AG09309 (cell line): ENCODE measurements around the gene KLC1.

Experiments
- DNase-seq: peaks from one replicate; pipeline ENCODE4 v3.0.0-alpha.2; 2010; ENCODE audit warnings: low read depth
- H3K4me3 ChIP-seq: 2 replicates; pipeline ENCODE4 v1.5.1; 2011; ENCODE audit warnings: mild to moderate bottlenecking, low read depth, low read length, moderate library complexity; ENCODE audit not compliant: control insufficient read depth
- TF ChIP-seq, protein P1 (sequence below): IDR thresholded peaks from 2 replicates; pipeline ENCODE4 v1.5.1; 2011; ENCODE audit warnings: mild to moderate bottlenecking, low read depth, low read length, inconsistent platforms; ENCODE audit not compliant: insufficient read depth, control insufficient read depth; ENCODE audit errors: missing control alignments

Gene KLC1

DNA sequence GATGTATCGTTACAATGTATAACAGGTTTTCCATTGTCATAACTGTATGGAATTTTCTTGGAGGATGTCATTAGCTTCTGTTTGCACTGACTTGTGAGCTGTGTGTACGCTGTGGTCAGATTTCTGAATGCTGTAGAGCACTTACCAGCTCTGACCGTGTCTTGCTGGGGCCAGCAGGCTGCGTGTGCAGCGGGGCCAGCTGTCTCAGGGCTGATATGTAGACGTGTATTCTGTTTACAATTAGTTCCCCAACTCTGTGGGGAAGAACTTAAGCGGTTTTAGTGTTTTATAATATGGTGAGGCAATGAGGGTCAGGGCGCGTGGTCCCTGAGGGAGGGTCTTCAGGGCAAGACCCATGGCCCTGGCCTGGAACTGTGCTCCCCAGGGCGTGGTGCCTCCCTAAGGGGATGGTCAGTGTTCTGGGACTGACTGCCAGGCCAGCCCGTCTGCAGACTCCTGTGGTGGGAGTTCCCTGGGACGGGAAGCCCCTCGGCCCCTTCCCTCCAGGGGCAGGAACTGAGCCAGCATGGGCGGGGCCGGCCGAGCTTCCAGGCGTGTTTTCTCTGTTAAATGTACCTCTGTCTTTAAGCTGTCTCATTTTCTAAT lies 67.6 kb downstream of the KLC1 start:
- H3K4me3 ChIP-seq: no peak overlapping the region
- TF ChIP-seq, protein P1, sequence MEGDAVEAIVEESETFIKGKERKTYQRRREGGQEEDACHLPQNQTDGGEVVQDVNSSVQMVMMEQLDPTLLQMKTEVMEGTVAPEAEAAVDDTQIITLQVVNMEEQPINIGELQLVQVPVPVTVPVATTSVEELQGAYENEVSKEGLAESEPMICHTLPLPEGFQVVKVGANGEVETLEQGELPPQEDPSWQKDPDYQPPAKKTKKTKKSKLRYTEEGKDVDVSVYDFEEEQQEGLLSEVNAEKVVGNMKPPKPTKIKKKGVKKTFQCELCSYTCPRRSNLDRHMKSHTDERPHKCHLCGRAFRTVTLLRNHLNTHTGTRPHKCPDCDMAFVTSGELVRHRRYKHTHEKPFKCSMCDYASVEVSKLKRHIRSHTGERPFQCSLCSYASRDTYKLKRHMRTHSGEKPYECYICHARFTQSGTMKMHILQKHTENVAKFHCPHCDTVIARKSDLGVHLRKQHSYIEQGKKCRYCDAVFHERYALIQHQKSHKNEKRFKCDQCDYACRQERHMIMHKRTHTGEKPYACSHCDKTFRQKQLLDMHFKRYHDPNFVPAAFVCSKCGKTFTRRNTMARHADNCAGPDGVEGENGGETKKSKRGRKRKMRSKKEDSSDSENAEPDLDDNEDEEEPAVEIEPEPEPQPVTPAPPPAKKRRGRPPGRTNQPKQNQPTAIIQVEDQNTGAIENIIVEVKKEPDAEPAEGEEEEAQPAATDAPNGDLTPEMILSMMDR: no peak
- DNase-seq: no peak

DNA sequence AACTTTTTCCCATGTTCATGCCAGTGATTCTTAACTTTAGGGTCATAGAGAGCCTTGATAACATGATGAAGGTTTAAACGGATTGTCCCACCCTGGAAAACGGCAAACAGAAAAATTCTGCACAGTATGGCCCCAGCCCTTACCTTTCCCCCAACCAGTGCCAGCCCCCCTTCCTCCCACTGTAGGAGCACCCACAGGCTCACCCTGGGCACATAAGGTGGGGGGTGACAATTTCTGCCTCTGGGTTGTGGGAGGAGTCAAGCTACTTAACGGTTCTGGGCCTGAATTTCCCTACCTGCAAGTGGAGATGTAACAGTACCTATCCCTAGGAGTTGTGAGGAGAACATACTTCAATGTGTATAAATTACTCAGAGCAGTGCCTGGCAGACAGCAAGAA lies 68.2 kb downstream of the KLC1 start:
- no peak for DNase-seq
- TF ChIP-seq, protein P1: no peak
- H3K4me3 ChIP-seq: no peak overlapping the region

- DNase-seq: no peak
- TF ChIP-seq, protein P1: no peak
- H3K4me3 ChIP-seq: no peak overlapping the region
Observed at GRCh38 chr14:103697603-103698379, 68.8 kb downstream of the KLC1 start.

DNA sequence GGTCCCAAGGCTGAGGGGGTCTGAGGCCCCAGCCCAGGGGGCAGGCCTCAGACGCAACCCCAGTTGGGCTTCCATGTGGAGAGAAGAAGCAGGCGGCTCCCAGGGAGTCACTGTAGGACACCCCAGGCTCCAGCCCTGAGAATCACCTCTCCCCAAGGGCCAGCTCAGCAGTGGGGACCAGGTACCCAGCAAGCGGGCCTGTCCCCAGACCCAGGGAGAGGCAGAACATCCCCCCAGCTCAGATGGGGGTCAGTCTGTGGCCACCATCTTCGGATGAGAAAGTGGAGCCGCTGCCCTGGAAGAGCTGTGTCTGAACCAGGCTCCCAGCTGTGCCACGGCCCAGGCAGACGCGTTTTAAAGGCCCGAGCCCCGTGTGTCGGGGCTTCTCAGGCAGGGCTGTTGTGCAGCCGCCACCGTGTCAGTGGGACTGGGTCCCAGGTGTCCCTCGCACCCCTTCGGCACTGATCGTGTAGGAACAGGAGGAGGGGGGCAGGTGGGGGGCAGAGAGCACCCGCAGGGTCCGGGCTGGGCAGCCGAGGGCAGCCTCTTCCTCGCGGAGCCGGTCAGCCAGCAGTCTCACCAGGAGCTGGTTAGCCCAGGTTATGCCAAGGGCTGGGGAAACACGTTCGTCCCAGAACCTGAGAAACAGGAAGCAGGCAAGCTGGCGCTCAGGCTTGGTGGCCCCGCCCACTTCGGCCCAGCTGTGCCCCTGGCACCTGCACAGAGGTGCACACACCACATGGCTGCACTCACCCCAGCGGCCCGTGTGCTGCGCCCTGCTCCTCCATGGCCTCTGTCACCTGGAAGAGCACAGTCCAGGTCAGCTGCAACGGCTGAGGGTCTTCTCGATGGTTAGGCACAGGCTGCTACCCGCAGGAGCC lies 69.6 kb downstream of the KLC1 start:
- DNase-seq: no peak
- H3K4me3 ChIP-seq: no peak overlapping the region
- TF ChIP-seq, protein P1: no peak

DNA sequence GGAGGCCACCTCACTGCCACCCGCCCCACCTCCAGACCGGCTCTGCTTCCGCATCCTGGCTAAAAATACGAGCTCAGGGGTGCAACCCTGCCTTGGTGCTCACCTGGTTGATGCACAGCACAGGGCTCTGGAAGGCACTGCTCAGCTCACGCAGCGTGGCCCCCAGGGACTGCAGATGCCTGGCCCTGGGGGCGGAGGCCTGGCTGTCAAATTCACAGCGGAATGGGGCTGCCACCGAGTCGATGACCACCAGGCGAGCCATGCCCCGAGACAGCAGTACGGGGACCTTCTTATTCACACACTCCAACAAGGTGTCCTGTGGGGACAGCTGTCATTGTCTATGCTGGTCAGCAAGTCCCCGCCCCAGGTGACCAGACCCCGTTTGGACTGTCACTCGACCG lies 70.2 kb downstream of the KLC1 start:
- H3K4me3 ChIP-seq: no peak overlapping the region
- TF ChIP-seq, protein P1: no peak
- DNase-seq: no peak

DNA sequence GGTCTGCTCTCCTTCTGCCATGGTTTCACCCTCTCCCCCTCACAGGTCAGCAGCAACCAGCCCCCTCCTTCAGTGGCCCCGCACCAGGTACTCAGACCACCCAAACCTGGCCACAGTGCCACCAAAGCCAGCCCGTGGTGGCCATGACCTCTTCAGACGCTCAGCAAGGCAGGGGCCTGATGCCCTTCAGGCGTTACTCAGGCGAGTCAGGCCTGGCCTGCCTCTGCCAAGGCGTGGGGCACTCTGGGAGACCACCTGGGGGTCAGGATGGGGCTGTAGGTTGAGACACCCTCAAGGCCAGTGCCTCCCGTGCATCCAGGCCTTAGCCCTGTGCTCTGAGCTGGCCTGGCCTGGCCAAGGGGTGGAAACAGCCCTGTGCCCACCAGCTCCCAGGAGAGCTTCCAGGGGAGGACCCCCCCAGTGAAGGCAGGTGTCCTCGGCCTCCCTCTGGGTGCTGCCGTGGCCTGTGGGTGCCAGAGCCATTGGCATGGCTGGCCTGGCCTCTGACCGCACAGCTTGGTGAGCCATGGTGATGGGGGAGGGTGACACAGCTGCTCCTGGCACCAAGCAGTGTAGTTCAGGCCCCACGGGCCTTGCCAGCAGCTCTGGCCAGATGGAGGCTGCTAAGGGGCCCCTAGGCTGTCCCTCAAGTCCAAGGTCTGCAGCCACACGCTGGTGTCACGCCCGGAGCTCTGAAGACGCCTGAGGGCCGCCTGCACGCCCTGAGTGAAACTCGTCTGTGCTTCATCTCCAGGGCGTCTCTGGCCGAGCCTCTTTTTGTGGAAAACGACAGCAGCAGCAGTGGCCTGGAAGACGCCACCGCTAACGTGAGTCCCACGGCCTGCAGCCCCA lies 71.1 kb downstream of the KLC1 start:
- TF ChIP-seq, protein P1: no peak
- no peak overlapping the region for H3K4me3 ChIP-seq
- no peak for DNase-seq
